HEK293T (cell line): ENCODE measurements around the gene SMTNL2.
"Not testable (repeated sequence)": the region's sequence is repeated elsewhere in the genome, so short reads cannot be mapped to it uniquely, and the experiment has no call there.

Experiments
- CTCF ChIA-PET: fragments of 350-600 bp; formaldehyde crosslinking; extraction: SDS; loops from one replicate; lab custom pipeline; 2021; ENCODE audit warnings: antibody characterized with exemption, inconsistent platforms; lab: Yijun Ruan, JAX
- POLR2A ChIA-PET: fragments of 350-600 bp; formaldehyde crosslinking; extraction: SDS; loops from one replicate; lab custom pipeline; 2020; ENCODE audit warnings: antibody characterized with exemption, inconsistent platforms; lab: Yijun Ruan, JAX
- DNase-seq: peaks from one replicate; pipeline ENCODE4 v3.0.0; 2012; ENCODE audit warnings: mixed read lengths; ENCODE audit errors: extremely low spot score
- ARNT ChIP-seq: fragments of 450-650 bp; IDR thresholded peaks from 2 replicates; pipeline ENCODE4 v1.6.1; 2017; ENCODE audit warnings: mild to moderate bottlenecking
- BHLHE40 ChIP-seq: fragments of 450-650 bp; IDR thresholded peaks from 2 replicates; pipeline ENCODE4 v1.6.1; 2016; ENCODE audit warnings: mild to moderate bottlenecking, moderate library complexity, borderline replicate concordance
- CTBP1 ChIP-seq: fragments of 450-650 bp; IDR thresholded peaks from 2 replicates; pipeline ENCODE4 v1.6.1; 2016; ENCODE audit warnings: borderline replicate concordance
- ELF4 ChIP-seq: fragments of 450-650 bp; IDR thresholded peaks from 2 replicates; pipeline ENCODE4 v1.6.1; 2017; ENCODE audit warnings: antibody characterized with exemption
- FOXA1 ChIP-seq: fragments of 450-650 bp; IDR thresholded peaks from 2 replicates; pipeline ENCODE4 v1.6.1; 2016; ENCODE audit warnings: mild to moderate bottlenecking
- FOXK2 ChIP-seq: fragments of 450-650 bp; IDR thresholded peaks from 2 replicates; pipeline ENCODE4 v1.6.1; 2016; ENCODE audit warnings: mild to moderate bottlenecking
- FOXM1 ChIP-seq: fragments of 450-650 bp; IDR thresholded peaks from 2 replicates; pipeline ENCODE4 v1.6.1; 2017; ENCODE audit warnings: mild to moderate bottlenecking, borderline replicate concordance
- HDGF ChIP-seq: fragments of 450-650 bp; IDR thresholded peaks from 2 replicates; pipeline ENCODE4 v1.6.1; 2017; ENCODE audit warnings: antibody characterized with exemption, borderline replicate concordance
- L3MBTL2 ChIP-seq: fragments of 450-650 bp; conservative IDR thresholded peaks from 2 replicates; pipeline ENCODE4 v1.6.1; 2016; ENCODE audit warnings: mild to moderate bottlenecking
- LEF1 ChIP-seq: fragments of 450-650 bp; IDR thresholded peaks from 2 replicates; pipeline ENCODE4 v1.6.1; 2017; ENCODE audit warnings: mild to moderate bottlenecking, borderline replicate concordance
- NFRKB ChIP-seq: fragments of 450-650 bp; IDR thresholded peaks from 2 replicates; pipeline ENCODE4 v1.6.1; 2016; ENCODE audit warnings: mild to moderate bottlenecking, moderate library complexity
- SP1 ChIP-seq: fragments of 450-650 bp; IDR thresholded peaks from 2 replicates; pipeline ENCODE4 v1.6.1; 2017
- SUZ12 ChIP-seq: fragments of 450-650 bp; IDR thresholded peaks from 2 replicates; pipeline ENCODE4 v1.6.1; 2016; ENCODE audit warnings: mild to moderate bottlenecking
- TARDBP ChIP-seq: fragments of 450-650 bp; IDR thresholded peaks from 2 replicates; pipeline ENCODE4 v1.6.1; 2016
- ZNF384 ChIP-seq: fragments of 450-650 bp; IDR thresholded peaks from 2 replicates; pipeline ENCODE4 v1.6.1; 2016
- TF ChIP-seq, protein P1 (sequence below): fragments of 450-650 bp; IDR thresholded peaks from 2 replicates; pipeline ENCODE4 v1.6.1; 2016

SMTNL2 gene

DNA sequence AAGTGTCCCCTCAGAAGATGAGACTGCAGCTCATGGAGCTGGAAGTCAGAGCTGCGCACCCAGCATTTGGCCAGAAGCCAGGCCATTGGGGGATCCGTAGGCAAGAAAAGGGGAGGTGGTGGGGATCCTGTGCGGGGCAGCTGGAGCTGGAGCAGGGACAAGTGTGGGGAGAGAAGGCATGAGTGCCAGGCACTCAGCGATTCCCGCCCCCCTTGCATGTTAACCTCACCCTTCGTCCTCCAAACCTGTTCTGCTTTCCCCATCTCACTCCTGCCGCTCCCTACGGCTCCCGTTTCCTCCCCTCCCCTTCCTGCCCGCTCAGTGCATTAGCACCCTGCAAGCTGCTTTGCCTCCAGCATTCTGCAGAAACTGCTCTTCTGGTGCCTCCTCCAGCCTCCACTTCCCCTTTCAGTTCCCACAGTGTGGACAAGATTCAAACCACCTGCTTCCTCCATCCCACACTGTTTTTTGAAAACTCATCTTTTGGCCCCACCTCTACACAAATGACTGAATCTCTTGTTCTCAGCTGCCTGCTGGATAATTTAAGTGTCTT lies 51.6 kb downstream of the SMTNL2 start:
- ChIA-PET POLR2A (interaction anchor here (1.5 kb wide), 1 partner anchor 81 kb away, joined by 4 read pairs; the partner anchor contains the start of gene MYBBP1A), CTCF (no interaction called here)
- no peak for DNase-seq
- TF ChIP-seq SUZ12: no peak
- no peak for TF ChIP-seq TARDBP
- TF ChIP-seq LEF1: no peak
- no peak for TF ChIP-seq FOXK2
- TF ChIP-seq ARNT: no peak
- TF ChIP-seq SP1: no peak
- TF ChIP-seq L3MBTL2: no peak

GRCh38 chr17:4636474-4637100 lies 52.3 kb downstream of the SMTNL2 start:
- CTCF ChIA-PET: interaction anchor here (0.7 kb wide), 1 partner anchor 11 kb away, joined by 5 read pairs; no protein-coding TSS in a partner anchor
- no peak for DNase-seq
- TF ChIP-seq TARDBP (no peak), LEF1 (no peak), BHLHE40 (no peak), FOXM1 (no peak), SUZ12 (no peak), NFRKB (no peak), FOXA1 (no peak), SP1 (no peak), CTBP1 (no peak), ELF4 (no peak), ARNT (no peak), L3MBTL2 (no peak), FOXK2 (no peak), HDGF (no peak), ZNF384 (no peak)
- TF ChIP-seq, protein P1, sequence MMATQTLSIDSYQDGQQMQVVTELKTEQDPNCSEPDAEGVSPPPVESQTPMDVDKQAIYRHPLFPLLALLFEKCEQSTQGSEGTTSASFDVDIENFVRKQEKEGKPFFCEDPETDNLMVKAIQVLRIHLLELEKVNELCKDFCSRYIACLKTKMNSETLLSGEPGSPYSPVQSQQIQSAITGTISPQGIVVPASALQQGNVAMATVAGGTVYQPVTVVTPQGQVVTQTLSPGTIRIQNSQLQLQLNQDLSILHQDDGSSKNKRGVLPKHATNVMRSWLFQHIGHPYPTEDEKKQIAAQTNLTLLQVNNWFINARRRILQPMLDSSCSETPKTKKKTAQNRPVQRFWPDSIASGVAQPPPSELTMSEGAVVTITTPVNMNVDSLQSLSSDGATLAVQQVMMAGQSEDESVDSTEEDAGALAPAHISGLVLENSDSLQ: no peak
- POLR2A ChIA-PET: interaction anchor here (1.5 kb wide), 1 partner anchor 82 kb away, joined by 4 read pairs; the partner anchor contains the start of gene MYBBP1A

DNA sequence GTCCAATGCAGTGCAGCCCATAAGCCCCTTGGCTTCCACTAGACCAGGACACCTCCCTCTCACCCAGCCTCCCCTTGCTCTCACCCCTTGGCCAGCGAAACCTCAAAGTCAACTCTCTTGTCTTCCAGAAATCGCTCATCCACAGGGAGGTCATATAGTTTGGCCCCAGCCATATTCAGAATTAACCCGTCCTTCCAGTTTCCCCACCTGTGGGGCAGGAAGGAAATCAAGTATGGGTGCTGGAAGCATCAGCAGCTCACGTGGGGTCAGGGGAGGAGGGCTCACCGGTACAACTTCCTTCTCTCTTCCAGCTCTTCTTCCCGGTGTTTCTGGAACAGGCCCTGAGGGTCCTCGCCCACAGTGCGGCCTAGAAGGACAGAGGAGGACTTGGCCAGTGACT lies 54.4 kb downstream of the SMTNL2 start:
- CTCF ChIA-PET, POLR2A ChIA-PET, DNase-seq: not testable (repeated sequence)

- POLR2A ChIA-PET, CTCF ChIA-PET: not testable (repeated sequence)
- peak; percentile 39 for DNase-seq
Measured at GRCh38 chr17:4639301-4640059, 55.2 kb downstream of the SMTNL2 start.

- CTCF ChIA-PET, DNase-seq, POLR2A ChIA-PET: not testable (repeated sequence)
Measured at GRCh38 chr17:4640569-4641188, 56.4 kb downstream of the SMTNL2 start.

GRCh38 chr17:4641297-4642195 lies 57.2 kb downstream of the SMTNL2 start, which contains the start of gene ALOX15:
Gene ALOX15 (minus strand): TSS chr17:4641678. CDS start chr17:4641651, 27 bp downstream.
- no peak for TF ChIP-seq FOXK2
- no peak for TF ChIP-seq BHLHE40
- TF ChIP-seq SUZ12: no peak
- TF ChIP-seq, protein P1: no peak
- TF ChIP-seq LEF1: no peak
- TF ChIP-seq FOXM1: no peak
- TF ChIP-seq TARDBP: no peak
- no peak for TF ChIP-seq L3MBTL2
- TF ChIP-seq ZNF384: no peak
- no peak for TF ChIP-seq HDGF
- no peak for TF ChIP-seq FOXA1
- no peak for TF ChIP-seq CTBP1
- no peak for TF ChIP-seq NFRKB
- no peak for TF ChIP-seq SP1
- no peak for TF ChIP-seq ARNT
- POLR2A ChIA-PET: no interaction called here
- DNase-seq: no peak
- CTCF ChIA-PET: no interaction called here
